ENCODE measurements around the gene HEATR3. TPM values are rescaled to one million over a fixed set of nuclear protein-coding genes. Genes with fewer than 3 reads are reported as not detected.
A peak's percentile ranks its signal among the peaks of the same experiment; 100 is the strongest.

The HEATR3 gene
- total RNA-seq, 1 experiment from 2014 or later = 28.0 TPM

GRCh38 chr16:50066482-50067289, 916 bp downstream of the HEATR3 start:
- Mint-ChIP-seq H3K36me3 (peaks cover 19% of the 10 kb centered on the region), H3K27ac (peak overlapping the region; percentile 58), H3K9me3 (no peaks in the 10 kb centered on the region), H3K4me1 (peaks cover 17% of the 10 kb centered on the region), H3K27me3 (ENCODE audit: low read depth) (no peaks in the 10 kb centered on the region; the same call in 1 of the 2 replicates), H3K4me3 (peak overlapping the region; percentile 78)
- ChIA-PET POLR2A (interaction anchor here (0.6 to 0.9 kb wide), 3 partner anchors 42 to 56 kb away, joined by 3 to 5 read pairs (median 4); partner anchors contain the start of gene CNEP1R1), CTCF (interaction anchor here (0.7 to 3.8 kb wide), 9 partner anchors 28 to 260 kb away, joined by 3 to 50 read pairs (median 4); partner anchors contain the start of gene CNEP1R1)
- ATAC-seq (no peak; the same call in 1 of the 2 replicates), DNase-seq (ENCODE audit: low spot score) (no peak)
- TF ChIP-seq ZNF121 (CRISPR knock-in tag; IDR thresholded peaks at IDR 0.05) (peak; percentile 100), SMAD3 (CRISPR knock-in tag; IDR thresholded peaks at IDR 0.05; ENCODE audit: borderline replicate concordance) (no peak), KAT7 (CRISPR knock-in tag; IDR thresholded peaks at IDR 0.05; ENCODE audit: borderline replicate concordance) (peak; percentile 6; the same call in 1 of the 2 replicates), IRF2 (CRISPR knock-in tag; IDR thresholded peaks at IDR 0.05; ENCODE audit: borderline replicate concordance, low read depth) (no peak), ZNF232 (CRISPR knock-in tag; IDR thresholded peaks at IDR 0.05) (peak; percentile 57; the same call in 1 of the 2 replicates), ELF4 (CRISPR knock-in tag; IDR thresholded peaks at IDR 0.05; ENCODE audit: low read depth) (0 out of 2 replicates have a peak, but pooled peaks have one; percentile 69)

- peak; percentile 39 for ATAC-seq
- ChIA-PET CTCF (interaction anchor here (1.0 to 3.8 kb wide), 7 partner anchors 29 to 260 kb away, joined by 3 to 50 read pairs (median 4); partner anchors contain the start of gene CNEP1R1), POLR2A (interaction anchor here (0.9 kb wide), 1 partner anchor 43 kb away, joined by 4 read pairs; the partner anchor contains the start of gene CNEP1R1)
- H3K36me3 Mint-ChIP-seq = peaks cover 19% of the 10 kb centered on the region
- peak overlapping the region; percentile 38 for H3K27ac Mint-ChIP-seq
- peaks cover 17% of the 10 kb centered on the region for H3K4me1 Mint-ChIP-seq
- TF ChIP-seq STAT6 (CRISPR knock-in tag; conservative IDR thresholded peaks at IDR 0.05; ENCODE audit: low read depth) (no peak), MLX (CRISPR knock-in tag; IDR thresholded peaks at IDR 0.05) (no peak), CDX4 (CRISPR knock-in tag; IDR thresholded peaks at IDR 0.05; ENCODE audit: borderline replicate concordance) (no peak), JUN (CRISPR knock-in tag; IDR thresholded peaks at IDR 0.05) (no peak), TCF7 (CRISPR knock-in tag; IDR thresholded peaks at IDR 0.05; ENCODE audit: low read depth) (no peak), FOXJ3 (CRISPR knock-in tag; IDR thresholded peaks at IDR 0.05; ENCODE audit: borderline replicate concordance) (no peak), ELF4 (CRISPR knock-in tag; IDR thresholded peaks at IDR 0.05; ENCODE audit: low read depth) (no peak), ZNF512 (CRISPR knock-in tag; IDR thresholded peaks at IDR 0.05; ENCODE audit: borderline replicate concordance) (no peak), ZNF121 (CRISPR knock-in tag; IDR thresholded peaks at IDR 0.05) (no peak), ARID4B (CRISPR knock-in tag; IDR thresholded peaks at IDR 0.05; ENCODE audit: borderline replicate concordance) (no peak), ZNF416 (CRISPR knock-in tag; IDR thresholded peaks at IDR 0.05) (no peak), CTCF (IDR thresholded peaks at IDR 0.05) (no peak), PREB (CRISPR knock-in tag; IDR thresholded peaks at IDR 0.05; ENCODE audit: borderline replicate concordance) (no peak)
- no peaks in the 10 kb centered on the region; the same call in 1 of the 2 replicates for H3K27me3 Mint-ChIP-seq (ENCODE audit: low read depth)
- no peak for DNase-seq (ENCODE audit: low spot score)
- peak overlapping the region; percentile 78 for H3K4me3 Mint-ChIP-seq
- no peaks in the 10 kb centered on the region for H3K9me3 Mint-ChIP-seq
Observed at GRCh38 chr16:50067290-50067853, 1.6 kb downstream of the HEATR3 start.
